ENCODE results near the gene ZBTB20.

Gene ZBTB20

DNA sequence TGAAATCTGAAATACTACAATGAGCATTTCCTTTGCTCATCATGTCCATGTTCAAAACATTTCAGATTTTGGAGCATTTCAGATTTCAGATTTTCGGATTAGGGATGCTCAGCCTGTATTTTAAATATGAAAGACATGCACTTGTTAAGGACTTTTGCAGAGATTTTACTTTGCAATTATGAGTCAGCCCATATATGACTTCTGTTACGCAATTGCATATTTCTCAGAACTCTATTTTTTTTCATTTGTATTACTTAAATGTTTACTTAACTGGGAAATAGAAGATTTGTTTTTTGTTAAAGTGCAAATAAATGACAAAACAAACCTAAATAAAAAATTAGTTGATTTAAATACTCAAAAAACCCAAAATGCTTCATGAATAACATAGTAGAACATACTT, 376.2 kb downstream of the ZBTB20 start:
- H3K4me3 ChIP-seq (ENCODE audit: low read depth, low read length), result no peak overlapping the region
- TF ChIP-seq, protein P1, sequence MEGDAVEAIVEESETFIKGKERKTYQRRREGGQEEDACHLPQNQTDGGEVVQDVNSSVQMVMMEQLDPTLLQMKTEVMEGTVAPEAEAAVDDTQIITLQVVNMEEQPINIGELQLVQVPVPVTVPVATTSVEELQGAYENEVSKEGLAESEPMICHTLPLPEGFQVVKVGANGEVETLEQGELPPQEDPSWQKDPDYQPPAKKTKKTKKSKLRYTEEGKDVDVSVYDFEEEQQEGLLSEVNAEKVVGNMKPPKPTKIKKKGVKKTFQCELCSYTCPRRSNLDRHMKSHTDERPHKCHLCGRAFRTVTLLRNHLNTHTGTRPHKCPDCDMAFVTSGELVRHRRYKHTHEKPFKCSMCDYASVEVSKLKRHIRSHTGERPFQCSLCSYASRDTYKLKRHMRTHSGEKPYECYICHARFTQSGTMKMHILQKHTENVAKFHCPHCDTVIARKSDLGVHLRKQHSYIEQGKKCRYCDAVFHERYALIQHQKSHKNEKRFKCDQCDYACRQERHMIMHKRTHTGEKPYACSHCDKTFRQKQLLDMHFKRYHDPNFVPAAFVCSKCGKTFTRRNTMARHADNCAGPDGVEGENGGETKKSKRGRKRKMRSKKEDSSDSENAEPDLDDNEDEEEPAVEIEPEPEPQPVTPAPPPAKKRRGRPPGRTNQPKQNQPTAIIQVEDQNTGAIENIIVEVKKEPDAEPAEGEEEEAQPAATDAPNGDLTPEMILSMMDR (conservative IDR thresholded peaks at IDR 0.05; ENCODE audit: low read depth, low read length), result no peak
- peak; percentile 77 for DNase-seq (ENCODE audit: low read depth)

DNA sequence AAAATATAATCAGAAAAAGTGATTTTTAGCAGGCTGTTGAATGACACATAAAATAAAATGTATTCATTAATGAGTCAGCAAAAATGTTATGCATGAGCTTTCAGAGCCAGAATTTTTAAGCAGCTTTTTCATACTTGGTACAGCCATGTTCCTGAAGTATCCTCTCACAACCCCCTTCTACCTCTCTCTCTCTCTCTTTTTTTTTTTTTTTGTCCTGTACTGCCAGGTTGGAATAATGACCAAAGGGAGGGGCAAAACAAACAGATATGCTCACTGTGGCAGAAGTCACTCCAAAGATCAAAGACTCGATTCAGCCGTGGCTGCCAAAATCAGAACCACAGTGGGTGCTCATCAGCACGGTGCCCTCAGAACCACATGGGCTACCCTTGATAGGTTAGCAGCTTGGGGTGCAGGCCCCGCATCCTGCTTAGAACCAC, 383.0 kb downstream of the ZBTB20 start:
- TF ChIP-seq, protein P1 (conservative IDR thresholded peaks at IDR 0.05; ENCODE audit: low read depth, low read length), result no peak
- no peak overlapping the region for H3K4me3 ChIP-seq (ENCODE audit: low read depth, low read length)
- DNase-seq (ENCODE audit: low read depth), result peak; percentile 26

DNA sequence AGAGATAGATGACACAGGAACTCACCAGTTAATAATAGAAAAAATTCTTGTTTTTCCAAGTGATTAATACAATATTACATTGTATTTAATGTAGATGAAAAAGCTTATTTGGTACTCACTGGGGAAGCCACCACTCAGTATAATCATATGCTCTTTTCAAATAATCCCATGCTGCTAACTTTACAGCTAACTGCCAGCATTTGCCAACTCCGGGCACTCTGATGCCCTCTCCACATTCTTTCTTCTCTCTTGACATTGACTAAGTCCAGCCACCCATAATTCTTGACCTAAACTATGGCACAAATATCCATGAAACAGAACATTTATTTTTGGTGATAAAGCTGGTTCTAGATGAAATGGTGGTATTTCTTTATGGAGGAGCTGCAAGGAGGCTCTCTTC, 384.9 kb downstream of the ZBTB20 start:
- TF ChIP-seq, protein P1 (conservative IDR thresholded peaks at IDR 0.05; ENCODE audit: low read depth, low read length), result no peak
- no peak for DNase-seq (ENCODE audit: low read depth)
- no peak overlapping the region for H3K4me3 ChIP-seq (ENCODE audit: low read depth, low read length)

DNA sequence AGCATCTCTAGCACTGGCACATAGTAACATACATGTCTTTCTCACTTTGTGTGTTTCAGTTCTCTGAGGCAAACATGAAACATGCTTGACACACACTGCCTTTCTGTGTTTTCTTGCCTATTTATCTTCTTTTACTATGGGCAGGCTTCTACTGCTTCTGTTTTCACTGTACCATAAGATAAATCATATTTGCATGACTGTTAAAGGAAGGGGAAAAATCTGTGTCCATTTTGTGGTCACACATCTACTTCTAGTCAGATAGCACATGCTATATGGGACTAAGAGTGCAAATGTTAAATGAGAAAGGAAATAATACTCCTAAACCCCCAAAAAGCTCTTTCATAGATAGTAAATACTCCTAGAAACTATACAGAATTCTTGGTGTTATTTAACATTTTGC, 386.4 kb downstream of the ZBTB20 start:
- H3K4me3 ChIP-seq (ENCODE audit: low read depth, low read length), result no peak overlapping the region
- TF ChIP-seq, protein P1 (conservative IDR thresholded peaks at IDR 0.05; ENCODE audit: low read depth, low read length), result no peak
- DNase-seq (ENCODE audit: low read depth), result no peak

DNA sequence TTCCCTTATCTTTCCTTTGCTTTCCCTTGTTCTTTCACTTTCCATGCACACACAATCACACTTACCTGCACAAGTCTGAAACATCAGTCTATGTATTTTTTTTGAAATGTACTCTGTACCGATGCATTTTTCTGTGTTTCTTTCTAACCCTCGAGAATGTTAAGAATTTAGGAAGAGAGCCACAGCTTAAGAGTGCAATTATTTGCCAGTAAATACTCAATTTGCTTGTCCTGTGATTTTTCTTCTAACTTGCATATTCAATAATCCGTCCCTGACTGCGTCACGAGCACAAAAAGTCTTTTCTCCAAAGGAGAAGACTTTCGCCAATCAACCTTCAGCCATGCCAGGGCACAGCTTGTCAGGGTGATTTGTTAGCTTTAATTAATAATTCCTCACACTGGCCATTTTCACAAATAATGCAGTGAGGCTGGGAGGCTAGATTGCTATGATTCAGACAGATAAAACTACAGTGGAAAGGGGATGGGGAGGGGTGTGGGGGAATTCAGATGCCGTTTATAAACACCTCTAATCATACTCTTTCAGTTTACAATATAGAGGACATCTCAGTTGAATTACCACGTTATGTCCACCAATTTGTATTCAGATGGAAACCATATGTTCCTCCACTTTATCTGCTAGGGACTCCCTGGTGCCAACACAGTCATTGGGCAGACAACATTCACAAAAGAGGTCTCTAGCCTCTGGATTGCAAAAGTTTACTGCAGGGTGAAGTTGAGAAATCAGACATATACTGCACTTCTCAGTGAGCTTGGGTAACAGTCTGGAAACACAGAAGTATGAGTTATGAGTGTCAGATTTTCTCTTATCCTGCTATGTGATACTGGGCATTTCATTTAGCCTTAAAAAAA, 388.0 kb downstream of the ZBTB20 start:
- H3K4me3 ChIP-seq (ENCODE audit: low read depth, low read length), result peak overlapping the region; percentile 37
- TF ChIP-seq, protein P1 (conservative IDR thresholded peaks at IDR 0.05; ENCODE audit: low read depth, low read length), result no peak
- DNase-seq (ENCODE audit: low read depth), result peak; percentile 83

DNA sequence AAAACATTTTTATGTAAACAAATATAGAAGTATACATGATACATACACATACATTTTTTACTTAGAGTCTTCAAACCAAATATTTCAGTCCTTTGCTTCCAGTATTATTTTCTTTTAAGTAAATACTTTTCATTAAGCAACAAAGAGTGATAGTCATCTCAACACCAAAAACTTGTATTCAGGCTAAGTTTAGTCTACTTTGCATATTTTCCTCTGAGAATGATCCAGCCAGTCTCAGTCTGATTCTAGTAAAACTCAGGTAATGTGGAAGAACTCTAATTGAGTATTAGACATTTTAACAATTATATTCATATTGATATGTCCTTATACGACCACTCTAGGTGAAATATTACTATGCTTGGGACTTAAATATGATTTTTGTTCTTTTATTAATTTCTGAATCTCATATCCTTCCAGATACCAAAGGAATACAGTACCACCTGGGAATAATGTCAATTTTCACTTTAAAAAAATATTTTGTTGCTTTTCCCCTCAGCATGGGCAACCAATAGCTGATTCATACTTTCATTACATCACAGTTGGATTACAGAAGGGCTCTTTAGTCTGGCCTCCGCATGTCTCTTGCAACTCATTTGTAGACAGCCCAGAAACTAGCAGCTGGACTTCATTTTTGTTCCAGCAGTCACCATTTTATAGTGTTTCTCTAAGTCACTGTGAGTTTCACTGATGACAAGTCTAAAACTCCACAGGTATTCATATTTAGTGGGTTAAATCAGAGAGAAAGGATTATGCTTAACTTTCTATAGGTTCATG, 390.4 kb downstream of the ZBTB20 start:
- no peak overlapping the region for H3K4me3 ChIP-seq (ENCODE audit: low read depth, low read length)
- DNase-seq (ENCODE audit: low read depth), result peak; percentile 43
- TF ChIP-seq, protein P1 (conservative IDR thresholded peaks at IDR 0.05; ENCODE audit: low read depth, low read length), result no peak
